Upper lobe of left lung (tissue), 4 donors: ENCODE results near the gene CCM2.

Experiments
- CTCF ChIP-seq, 6 experiments: fragments of 450-650 bp in 4 of 6; fragments of 200-600 bp in 2 of 6; sonication (generic) in 2 of 6; IDR thresholded peaks; one replicate each; pipeline ENCODE4 v1.5.1; 2016 to 2019; ENCODE audit warnings: antibody characterized with exemption in 6 of 6
- EP300 ChIP-seq, 4 donors: sonication (generic); formaldehyde crosslinking; IDR thresholded peaks; one replicate each; pipeline ENCODE4 v1.5.1; 2017; ENCODE audit warnings: antibody characterized with exemption in 4 of 4, control low read depth in 2 of 4
- POLR2A ChIP-seq, 4 donors: fragments of 450-650 bp; IDR thresholded peaks; one replicate each; pipeline ENCODE4 v1.5.1; 2016 to 2017; ENCODE audit warnings: antibody characterized with exemption in 4 of 4, mild to moderate bottlenecking in 2 of 4
- POLR2AphosphoS5 ChIP-seq, 2 donors: sonication (generic); formaldehyde crosslinking; IDR thresholded peaks; one replicate each; pipeline ENCODE4 v1.5.1; 2017; ENCODE audit warnings: antibody characterized with exemption in 2 of 2

- no peak for TF ChIP-seq POLR2AphosphoS5 (IDR thresholded peaks at IDR 0.05)
- TF ChIP-seq CTCF (IDR thresholded peaks at IDR 0.05): no peak
- no peak for TF ChIP-seq POLR2A (IDR thresholded peaks at IDR 0.05)
- no peak for TF ChIP-seq EP300 (IDR thresholded peaks at IDR 0.05)
Observed at GRCh38 chr7:45061352-45061751, 61.4 kb downstream of the CCM2 start.
